ENCODE results near the gene ATXN7L1. TPM values are rescaled to one million over a fixed set of nuclear protein-coding genes. Genes with fewer than 3 reads are reported as not detected.

Gene ATXN7L1
- polyA plus RNA-seq, 1 of the 3 experiments (the other 2 are of a cell fraction): 6.0 TPM

DNA sequence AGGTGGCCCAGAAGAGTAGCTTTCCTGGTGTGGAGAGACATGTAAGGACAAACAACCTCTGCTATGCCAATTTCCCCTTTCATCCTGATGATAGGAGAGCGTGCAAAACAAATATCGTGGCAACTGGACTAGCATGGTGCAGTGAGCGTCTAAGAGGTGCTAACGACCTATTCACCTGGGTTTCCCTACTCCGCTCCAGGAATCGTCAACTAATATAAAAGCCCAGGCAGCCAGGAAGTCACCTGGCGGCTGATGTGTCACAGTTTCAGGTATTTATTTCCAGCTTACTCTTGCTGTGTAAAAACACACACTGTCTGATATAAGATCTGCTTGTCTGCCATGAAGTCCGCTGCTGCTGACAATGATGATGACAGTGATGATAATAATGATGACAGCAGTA is 238.6 kb downstream of the ATXN7L1 start:
- CTCF ChIA-PET: interaction anchor here (0.7 to 2.7 kb wide), 5 partner anchors 10 to 405 kb away, joined by 3 to 18 read pairs (median 3); no protein-coding TSS in a partner anchor
- WGBS (ENCODE audit: low lambda C conversion rate): 94% methylated on average over 8 of the region's 8 CpGs
- H3K9ac ChIP-seq: no peak overlapping the region
- TF ChIP-seq NRF1 (IDR thresholded peaks at IDR 0.05; ENCODE audit: low read depth, low read length): no peak
- TF ChIP-seq JUND (IDR thresholded peaks at IDR 0.05): no peak
- no peak for TF ChIP-seq TAF1 (IDR thresholded peaks at IDR 0.05; ENCODE audit: borderline replicate concordance, low read depth, low read length)
- TF ChIP-seq, protein P1, sequence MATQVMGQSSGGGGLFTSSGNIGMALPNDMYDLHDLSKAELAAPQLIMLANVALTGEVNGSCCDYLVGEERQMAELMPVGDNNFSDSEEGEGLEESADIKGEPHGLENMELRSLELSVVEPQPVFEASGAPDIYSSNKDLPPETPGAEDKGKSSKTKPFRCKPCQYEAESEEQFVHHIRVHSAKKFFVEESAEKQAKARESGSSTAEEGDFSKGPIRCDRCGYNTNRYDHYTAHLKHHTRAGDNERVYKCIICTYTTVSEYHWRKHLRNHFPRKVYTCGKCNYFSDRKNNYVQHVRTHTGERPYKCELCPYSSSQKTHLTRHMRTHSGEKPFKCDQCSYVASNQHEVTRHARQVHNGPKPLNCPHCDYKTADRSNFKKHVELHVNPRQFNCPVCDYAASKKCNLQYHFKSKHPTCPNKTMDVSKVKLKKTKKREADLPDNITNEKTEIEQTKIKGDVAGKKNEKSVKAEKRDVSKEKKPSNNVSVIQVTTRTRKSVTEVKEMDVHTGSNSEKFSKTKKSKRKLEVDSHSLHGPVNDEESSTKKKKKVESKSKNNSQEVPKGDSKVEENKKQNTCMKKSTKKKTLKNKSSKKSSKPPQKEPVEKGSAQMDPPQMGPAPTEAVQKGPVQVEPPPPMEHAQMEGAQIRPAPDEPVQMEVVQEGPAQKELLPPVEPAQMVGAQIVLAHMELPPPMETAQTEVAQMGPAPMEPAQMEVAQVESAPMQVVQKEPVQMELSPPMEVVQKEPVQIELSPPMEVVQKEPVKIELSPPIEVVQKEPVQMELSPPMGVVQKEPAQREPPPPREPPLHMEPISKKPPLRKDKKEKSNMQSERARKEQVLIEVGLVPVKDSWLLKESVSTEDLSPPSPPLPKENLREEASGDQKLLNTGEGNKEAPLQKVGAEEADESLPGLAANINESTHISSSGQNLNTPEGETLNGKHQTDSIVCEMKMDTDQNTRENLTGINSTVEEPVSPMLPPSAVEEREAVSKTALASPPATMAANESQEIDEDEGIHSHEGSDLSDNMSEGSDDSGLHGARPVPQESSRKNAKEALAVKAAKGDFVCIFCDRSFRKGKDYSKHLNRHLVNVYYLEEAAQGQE (IDR thresholded peaks at IDR 0.05; ENCODE audit: low read depth, low read length): no peak
- no peak for TF ChIP-seq FOSL2 (IDR thresholded peaks at IDR 0.05; ENCODE audit: borderline replicate concordance, low read depth)
- TF ChIP-seq NFIC (IDR thresholded peaks at IDR 0.05; ENCODE audit: borderline replicate concordance): no peak
- no peak for TF ChIP-seq MAX (IDR thresholded peaks at IDR 0.05; ENCODE audit: low read depth)
- TF ChIP-seq RAD21 (IDR thresholded peaks at IDR 0.05; ENCODE audit: low read length): no peak
- TF ChIP-seq RXRA (IDR thresholded peaks at IDR 0.05; ENCODE audit: borderline replicate concordance, low read depth): no peak
- TF ChIP-seq POLR2AphosphoS5 (IDR thresholded peaks at IDR 0.05; ENCODE audit: low read depth, low read length): no peak
- no peak for TF ChIP-seq EP300 (IDR thresholded peaks at IDR 0.05; ENCODE audit: borderline replicate concordance in 1 of 2, low read depth in 1 of 2, low read length in 1 of 2)
- no peak for TF ChIP-seq CTCF (IDR thresholded peaks at IDR 0.05)
- TF ChIP-seq USF2 (IDR thresholded peaks at IDR 0.05; ENCODE audit: borderline replicate concordance, low read depth, low read length): no peak
- TF ChIP-seq CHD2 (IDR thresholded peaks at IDR 0.05; ENCODE audit: low read length, partially characterized antibody): no peak
- DNase-seq: no peak
- H4K20me1 ChIP-seq (ENCODE audit: insufficient read depth): no peaks in the 10 kb centered on the region
- POLR2A ChIA-PET: no interaction called here
- H3K4me1 ChIP-seq (ENCODE audit: control insufficient read depth in 1 of 2, insufficient read depth in 2 of 2, low read depth in 1 of 2, low read length in 1 of 2): peaks cover 0 to 5% of the 10 kb centered on the region in 2 experiments; a peak in 1 of 4 replicates
- no peaks in the 10 kb centered on the region for H3K9me2 ChIP-seq
- H3K4me3 ChIP-seq (ENCODE audit: low read depth in 2 of 2, low read length in 1 of 2): no peak overlapping the region
- peaks cover 6 to 51% of the 10 kb centered on the region in 2 experiments for H3K36me3 ChIP-seq (replicated peaks in 1 of 2; ENCODE audit: control insufficient read depth in 1 of 2, insufficient read depth in 2 of 2, low read length in 1 of 2)
- H3K4me2 ChIP-seq: no peak overlapping the region
- no peaks in the 10 kb centered on the region for H3K9me3 ChIP-seq
- no peaks in the 10 kb centered on the region for H3F3A ChIP-seq (replicated peaks; ENCODE audit: insufficient read depth)
- H3K79me2 ChIP-seq (ENCODE audit: insufficient read depth): no peaks in the 10 kb centered on the region
- no peak overlapping the region for H2AFZ ChIP-seq (ENCODE audit: low read depth)
- no peak overlapping the region for H3K27ac ChIP-seq (ENCODE audit: low read depth in 2 of 2, low read length in 1 of 2)
- no peaks in the 10 kb centered on the region for H3K27me3 ChIP-seq (ENCODE audit: insufficient read depth)

All from SK-N-SH (cell line).